ENCODE results near the gene COL16A1.

GRCh38 chr1:31752258-31752657 is 48.4 kb upstream of the COL16A1 start:
- TF ChIP-seq POLR2A (IDR thresholded peaks at IDR 0.05) (no peak), CTCF (IDR thresholded peaks at IDR 0.05) (no peak)

All from ovary (tissue), 3 donors.